HG02943 (cell line): ENCODE measurements around the gene OVOL3.

ENCODE experiments used
- ATAC-seq: cut with Tn5 transposase; IDR thresholded peaks from one replicate; pipeline ENCODE4 v1.9.1; 2021; ENCODE audit warnings: mild to moderate bottlenecking, low read depth, moderate library complexity; ENCODE audit not compliant: unreplicated experiment

OVOL3 gene

GRCh38 chr19:36153126-36153525, 42.2 kb downstream of the OVOL3 start:
- no peak for ATAC-seq

GRCh38 chr19:36160821-36161596, 50.1 kb downstream of the OVOL3 start:
- no peak for ATAC-seq
